K562 (cell line): Measurements from ENCODE around the gene IRF4. TPM values are rescaled to one million over a fixed set of nuclear protein-coding genes. Genes with fewer than 3 reads are reported as not detected.

ENCODE experiments used
- ATAC-seq: fragments of 200-7000 bp; cut with Tn5 transposase; 3 replicates; pipeline ENCODE4 v1.9.1; 2020; ENCODE audit warnings: moderate library complexity
- BruUV-seq: library from RNA; stranded (reverse); fragments of 400-500 nt; replicated peaks from 2 replicates; lab custom pipeline; 2021; lab: Mats Ljungman, UMichigan
- CTCF ChIA-PET: fragments of 300-600 bp; formaldehyde crosslinking; extraction: SDS; loops from one replicate; lab custom pipeline; 2021; ENCODE audit warnings: low intra/inter-chr PET ratio; lab: Yijun Ruan, JAX
- POLR2A ChIA-PET: fragments of 300-600, 350-650 bp; sonication (Branson Sonifier 250); formaldehyde crosslinking; extraction: SDS; loops from one replicate; lab custom pipeline; 2021; ENCODE audit warnings: antibody characterized with exemption, inconsistent platforms; lab: Yijun Ruan, JAX
- DNase-seq, 4 experiments: peaks; one replicate each; pipeline versions ENCODE4 v3.0.0 to v3.0.0-alpha.2; 2011 to 2018; ENCODE audit warnings: low spot score in 3 of 4, mixed read lengths in 3 of 4; ENCODE audit errors: extremely low read depth in 1 of 4
- FAIRE-seq: peaks from 2 replicates; lab custom pipeline; 2011; peaks lifted over from hg19 to GRCh38; lab: Jason Lieb, UNC
- H2AFZ ChIP-seq: 2 replicates; pipeline ENCODE4 v1.6.0; 2011; ENCODE audit warnings: low read depth, low read length, control low read depth, inconsistent platforms
- H3K27ac ChIP-seq: fragments of 200-600 bp; 3 replicates; pipeline ENCODE4 v1.8.0; 2011; ENCODE audit warnings: low read depth, mild to moderate bottlenecking, control low read depth, inconsistent platforms, low read length, moderate library complexity, mixed read lengths; ENCODE audit errors: extremely low read depth
- H3K27me3 ChIP-seq, 2 experiments: fragments of 300-600 bp in 1 of 2; 2 replicates in 1 of 2; 3 replicates in 1 of 2; pipeline versions ENCODE4 v1.6.0 to v1.8.0; 2011; ENCODE audit warnings: inconsistent platforms in 2 of 2, low read length in 2 of 2, mild to moderate bottlenecking in 1 of 2, mixed read lengths in 1 of 2, moderate library complexity in 1 of 2; ENCODE audit not compliant: control insufficient read depth in 2 of 2, insufficient read depth in 2 of 2
- H3K36me3 ChIP-seq: fragments of 300-600 bp; 3 replicates; pipeline ENCODE4 v1.8.0; 2011; ENCODE audit warnings: mild to moderate bottlenecking, low read length, inconsistent platforms; ENCODE audit not compliant: control insufficient read depth, insufficient read depth
- H3K4me1 ChIP-seq, 2 experiments: fragments of 200-600 bp in 1 of 2; replicated peaks in 1 of 2; 2 replicates in 1 of 2; 3 replicates in 1 of 2; pipeline versions ENCODE4 v1.5.1 to v1.8.0; 2011; ENCODE audit warnings: inconsistent platforms in 2 of 2, low read length in 2 of 2, mild to moderate bottlenecking in 1 of 2, mixed read lengths in 1 of 2, moderate library complexity in 1 of 2; ENCODE audit not compliant: control insufficient read depth in 2 of 2, insufficient read depth in 2 of 2
- H3K4me2 ChIP-seq: 2 replicates; pipeline ENCODE4 v1.6.1; 2011; ENCODE audit warnings: low read length, control low read depth, inconsistent platforms, mixed read lengths; ENCODE audit not compliant: insufficient read depth
- H3K4me3 ChIP-seq: fragments of 200-600 bp; sonication (generic), shearing (Covaris generic); 2 replicates; pipeline ENCODE4 v1.5.1; 2016; ENCODE audit warnings: control low read depth, inconsistent platforms
- H3K79me2 ChIP-seq: fragments of 200-600 bp; 3 replicates; pipeline ENCODE4 v1.8.0; 2011; ENCODE audit warnings: low read length, inconsistent platforms; ENCODE audit not compliant: control insufficient read depth, insufficient read depth
- H3K9ac ChIP-seq, 2 experiments: 2 replicates each; pipeline versions ENCODE4 v1.6.0 to v1.6.1; 2011; ENCODE audit warnings: low read depth in 2 of 2, low read length in 2 of 2, control low read depth in 1 of 2, inconsistent platforms in 1 of 2, mild to moderate bottlenecking in 1 of 2, mixed read lengths in 1 of 2; ENCODE audit not compliant: insufficient read depth in 1 of 2
- H3K9me1 ChIP-seq: one replicate; pipeline ENCODE4 v1.6.0; 2011; ENCODE audit warnings: inconsistent platforms, mild to moderate bottlenecking, low read length, moderate library complexity; ENCODE audit not compliant: control insufficient read depth, insufficient read depth
- H3K9me3 ChIP-seq: replicated peaks from 2 replicates; pipeline ENCODE4 v1.5.1; 2011; ENCODE audit warnings: low read depth, low read length, inconsistent platforms; ENCODE audit not compliant: control insufficient read depth, insufficient read depth
- H4K20me1 ChIP-seq: replicated peaks from 2 replicates; pipeline ENCODE4 v1.6.1; 2011; ENCODE audit warnings: low read length, inconsistent platforms, mixed read lengths; ENCODE audit not compliant: control insufficient read depth, insufficient read depth
- CBX8 ChIP-seq: fragments of 200-600 bp; sonication (generic); IDR thresholded peaks from 2 replicates; pipeline ENCODE4 v1.6.1; 2012; ENCODE audit warnings: borderline replicate concordance, mixed run types, low read depth, mild to moderate bottlenecking, moderate library complexity, mixed read lengths, low read length, control low read depth, inconsistent platforms; ENCODE audit not compliant: poor library complexity, severe bottlenecking; ENCODE audit errors: extremely low read depth
- KLF1 ChIP-seq: fragments of 450-650 bp; IDR thresholded peaks from 2 replicates; pipeline ENCODE4 v1.6.1; 2016; ENCODE audit warnings: missing genetic modification characterization, missing compliant biosample characterization
- NCOA2 ChIP-seq, 2 experiments: fragments of 450-650 bp; IDR thresholded peaks; 2 replicates each; pipeline ENCODE4 v1.6.1; 2018; ENCODE audit warnings: mild to moderate bottlenecking in 2 of 2, moderate library complexity in 1 of 2; ENCODE audit not compliant: partially characterized antibody in 2 of 2
- SREBF2 ChIP-seq: sonication (generic); formaldehyde crosslinking; IDR thresholded peaks from 2 replicates; pipeline ENCODE4 v1.4.0; 2020; ENCODE audit warnings: mild to moderate bottlenecking, missing genetic modification reagents
- U2AF2 ChIP-seq: fragments of 200-400 bp; formaldehyde crosslinking; optimal IDR thresholded peaks from 2 replicates; pipeline ENCODE3; 2017; ENCODE audit warnings: low read depth, mild to moderate bottlenecking, low read length
- WGBS: fragments of 100-300 bp; shearing (Covaris generic); methylation state at CpG from one replicate; pipeline ENCODE4 v1.1.6; 2016; ENCODE audit warnings: low coverage, mixed read lengths; ENCODE audit not compliant: insufficient coverage; ENCODE audit errors: missing lambda C conversion rate; 5-methylcytosine and 5-hydroxymethylcytosine counted together
- in situ Hi-C: fragments of 300-500 bp; cut with MboI; formaldehyde crosslinking; loops from 4 replicates; pipeline ENCODE4 v1.15.0; 2018; ENCODE audit warnings: inconsistent platforms, mixed read lengths
- intact Hi-C: fragments of 100-400 bp; cut with micrococcal nuclease; formaldehyde crosslinking; loops from 2 replicates; pipeline ENCODE4 v1.14.2; 2022
- polyA plus RNA-seq, 8 experiments: library from polyadenylated mRNA; depleted of rRNA in 4 of 8; stranded (reverse) in 5 of 8; unstranded in 3 of 8; fragments of >200 nt; fragmentation: Nextera tagmentation in 2 of 8; fragmentation: Illumina TruSeq in 1 of 8; extraction: Ambion mirVana in 2 of 8; extraction: Trizol in 1 of 8; gene quantifications; 2 replicates each; pipeline versions ENCODE4 v1.2.1 to v1.2.3, GENCODE V29; 2011 to 2014; ENCODE audit warnings: inconsistent platforms in 1 of 8, missing spikeins in 1 of 8
- total RNA-seq, 7 experiments: library from RNA; depleted of rRNA in 6 of 7; stranded (reverse); fragments of >200 nt in 6 of 7; fragmentation: Illumina TruSeq in 2 of 7; extraction: Trizol in 2 of 7; gene quantifications; 2 replicates each; pipeline versions ENCODE4 v1.2.1 to v1.2.3, GENCODE V29; 2011 to 2021; ENCODE audit warnings: low replicate concordance in 1 of 7
- TF ChIP-seq, protein P1 (sequence below): fragments of 250-450 bp; sonication (Bioruptor Pico); IDR thresholded peaks from 2 replicates; pipeline ENCODE4 v1.6.1; 2021; ENCODE audit warnings: mild to moderate bottlenecking
- TF ChIP-seq, protein P2 (sequence below): fragments of 450-650 bp; formaldehyde crosslinking; IDR thresholded peaks from 2 replicates; pipeline ENCODE4 v1.4.0; 2022; ENCODE audit warnings: missing genetic modification characterization

IRF4 gene
- total and polyA plus RNA-seq, 9 of the 15 experiments (the other 6 are each of a cell fraction or from before 2014, with no cell fraction given), result 0.05 to 0.33 (median 0.09) TPM; not detected in 6

DNA sequence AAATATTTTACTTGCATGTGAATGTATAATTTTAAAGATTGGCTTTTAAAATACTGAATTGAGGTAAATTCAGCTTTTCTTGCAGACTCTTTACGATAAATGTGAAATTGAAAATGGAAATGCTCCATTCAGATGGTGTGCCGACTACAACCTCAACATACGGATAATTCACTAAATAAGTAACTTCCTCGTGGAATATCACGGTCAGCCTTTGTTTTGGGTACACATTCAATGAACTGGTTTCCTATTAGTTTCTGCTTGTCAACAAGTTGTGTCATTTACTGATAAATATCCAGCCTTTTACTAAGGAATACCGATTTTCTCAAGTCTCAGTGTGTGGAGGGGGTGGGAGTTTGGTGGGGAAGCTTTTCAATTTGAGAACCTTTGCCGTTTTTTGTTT, 2.4 kb upstream of the IRF4 start:
- no peak overlapping the region for H3K9ac ChIP-seq
- POLR2A ChIA-PET, result no interaction called here
- FAIRE-seq, result no peak
- no peak for TF ChIP-seq CBX8
- TF ChIP-seq, protein P1, sequence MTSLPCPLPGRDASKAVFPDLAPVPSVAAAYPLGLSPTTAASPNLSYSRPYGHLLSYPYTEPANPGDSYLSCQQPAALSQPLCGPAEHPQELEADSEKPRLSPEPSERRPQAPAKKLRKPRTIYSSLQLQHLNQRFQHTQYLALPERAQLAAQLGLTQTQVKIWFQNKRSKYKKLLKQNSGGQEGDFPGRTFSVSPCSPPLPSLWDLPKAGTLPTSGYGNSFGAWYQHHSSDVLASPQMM, result no peak
- TF ChIP-seq SREBF2 (CRISPR knock-in tag), result no peak
- TF ChIP-seq, all 486 proteins: peak for 0
- Histone ChIP-seq H3K9me3 (no peaks in the 10 kb centered on the region; the same call in 1 of the 2 replicates), H4K20me1 (no peaks in the 10 kb centered on the region), H3K4me2 (no peak overlapping the region), H2AFZ (no peak overlapping the region), H3K9me1 (no peaks in the 10 kb centered on the region), H3K27ac (no peak overlapping the region), H3K27me3 (peaks cover 45 to 71% of the 10 kb centered on the region in 2 experiments), H3K4me3 (no peak overlapping the region), H3K4me1 (peaks cover 0 to 7% of the 10 kb centered on the region in 2 experiments; a peak in 1 of 5 replicates), H3K79me2 (no peaks in the 10 kb centered on the region), H3K36me3 (no peaks in the 10 kb centered on the region)
- no TSS peak for BruUV-seq
- intact Hi-C loops, result no loop called here
- DNase-seq, result no peak
- ATAC-seq, result no peak
- 8% methylated on average over 7 of the region's 7 CpGs for WGBS
- CTCF ChIA-PET, result no interaction called here
- in situ Hi-C loops, result no loop called here

DNA sequence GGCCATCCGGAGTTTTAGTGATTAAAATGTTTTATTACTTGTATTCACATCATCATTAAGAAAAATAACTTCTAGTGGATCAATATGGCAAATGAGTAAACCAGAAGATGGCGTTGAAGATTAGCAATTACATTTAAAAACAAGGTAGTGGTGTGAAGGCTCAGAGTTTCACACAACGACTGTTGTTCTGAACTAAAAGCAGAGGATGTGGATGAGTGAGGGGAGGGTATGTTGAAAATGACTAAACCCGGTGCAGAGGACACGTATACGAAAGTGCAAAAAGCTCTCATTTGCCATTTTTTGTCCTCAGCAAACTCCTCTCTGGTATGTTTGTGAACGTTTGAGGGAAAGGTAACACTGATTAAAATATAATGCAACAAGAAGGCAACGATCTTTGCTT, 1.9 kb upstream of the IRF4 start:
- Histone ChIP-seq H4K20me1 (no peaks in the 10 kb centered on the region; the same call in 1 of the 2 replicates), H3K9me3 (no peaks in the 10 kb centered on the region; the same call in 1 of the 2 replicates), H3K79me2 (no peaks in the 10 kb centered on the region), H3K27ac (no peak overlapping the region), H3K4me2 (no peak overlapping the region), H3K9me1 (no peaks in the 10 kb centered on the region), H3K4me3 (no peak overlapping the region), H3K36me3 (no peaks in the 10 kb centered on the region), H2AFZ (no peak overlapping the region), H3K4me1 (peaks cover 0 to 7% of the 10 kb centered on the region in 2 experiments; a peak in 1 of 5 replicates), H3K9ac (no peak overlapping the region), H3K27me3 (peaks cover 48 to 70% of the 10 kb centered on the region in 2 experiments)
- DNase-seq, result no peak
- no peak for ATAC-seq
- POLR2A ChIA-PET, result interaction anchor here (1.3 kb wide), 1 partner anchor 13 kb away, joined by 3 read pairs; no protein-coding TSS in a partner anchor
- WGBS, result 4% methylated on average over 8 of the region's 8 CpGs
- intact Hi-C loops (no loop called here), in situ Hi-C loops (no loop called here)
- TF ChIP-seq NCOA2 (IDR thresholded peaks at IDR 0.05; ENCODE audit: partially characterized antibody in 2 of 2), result no peak
- TF ChIP-seq, protein P2, sequence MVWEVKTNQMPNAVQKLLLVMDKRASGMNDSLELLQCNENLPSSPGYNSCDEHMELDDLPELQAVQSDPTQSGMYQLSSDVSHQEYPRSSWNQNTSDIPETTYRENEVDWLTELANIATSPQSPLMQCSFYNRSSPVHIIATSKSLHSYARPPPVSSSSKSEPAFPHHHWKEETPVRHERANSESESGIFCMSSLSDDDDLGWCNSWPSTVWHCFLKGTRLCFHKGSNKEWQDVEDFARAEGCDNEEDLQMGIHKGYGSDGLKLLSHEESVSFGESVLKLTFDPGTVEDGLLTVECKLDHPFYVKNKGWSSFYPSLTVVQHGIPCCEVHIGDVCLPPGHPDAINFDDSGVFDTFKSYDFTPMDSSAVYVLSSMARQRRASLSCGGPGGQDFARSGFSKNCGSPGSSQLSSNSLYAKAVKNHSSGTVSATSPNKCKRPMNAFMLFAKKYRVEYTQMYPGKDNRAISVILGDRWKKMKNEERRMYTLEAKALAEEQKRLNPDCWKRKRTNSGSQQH (CRISPR knock-in tag), result no peak
- TF ChIP-seq U2AF2, result no peak
- no peak for TF ChIP-seq KLF1 (tag)
- no TSS peak for BruUV-seq
- FAIRE-seq, result no peak
- CTCF ChIA-PET, result no interaction called here
